ENCODE measurements around the gene ASB1.

- no peak for TF ChIP-seq PATZ1 (CRISPR knock-in tag; IDR thresholded peaks at IDR 0.05; ENCODE audit: borderline replicate concordance)
- no peak for TF ChIP-seq ZFP30 (CRISPR knock-in tag; IDR thresholded peaks at IDR 0.05)
- no peak for TF ChIP-seq TCF4 (CRISPR knock-in tag; IDR thresholded peaks at IDR 0.05; ENCODE audit: borderline replicate concordance)
- TF ChIP-seq ARNTL (CRISPR knock-in tag; IDR thresholded peaks at IDR 0.05; ENCODE audit: borderline replicate concordance, low read depth), result no peak
- no peak for TF ChIP-seq BACH2 (CRISPR knock-in tag; IDR thresholded peaks at IDR 0.05; ENCODE audit: borderline replicate concordance)
- TF ChIP-seq RARB (CRISPR knock-in tag; IDR thresholded peaks at IDR 0.05), result no peak
- TF ChIP-seq OSR1 (CRISPR knock-in tag; IDR thresholded peaks at IDR 0.05), result no peak
- TF ChIP-seq CREB5 (CRISPR knock-in tag; IDR thresholded peaks at IDR 0.05; ENCODE audit: low read depth), result no peak
- TF ChIP-seq ZNF565 (CRISPR knock-in tag; conservative IDR thresholded peaks at IDR 0.05; ENCODE audit: low read depth), result no peak
- TF ChIP-seq ZFP3 (CRISPR knock-in tag; IDR thresholded peaks at IDR 0.05), result no peak
- no peak for TF ChIP-seq GLIS3 (CRISPR knock-in tag; IDR thresholded peaks at IDR 0.05)
- no peak for TF ChIP-seq ZC3H10 (CRISPR knock-in tag; IDR thresholded peaks at IDR 0.05)
Observed at GRCh38 chr2:238404406-238405216, 22.1 kb upstream of the ASB1 start.
